ENCODE measurements around the gene WDR47. TPM values are rescaled to one million over a fixed set of nuclear protein-coding genes. Genes with fewer than 3 reads are reported as not detected.

The WDR47 gene
- total RNA-seq, 1 experiment from 2014 or later: 21.0 TPM

DNA sequence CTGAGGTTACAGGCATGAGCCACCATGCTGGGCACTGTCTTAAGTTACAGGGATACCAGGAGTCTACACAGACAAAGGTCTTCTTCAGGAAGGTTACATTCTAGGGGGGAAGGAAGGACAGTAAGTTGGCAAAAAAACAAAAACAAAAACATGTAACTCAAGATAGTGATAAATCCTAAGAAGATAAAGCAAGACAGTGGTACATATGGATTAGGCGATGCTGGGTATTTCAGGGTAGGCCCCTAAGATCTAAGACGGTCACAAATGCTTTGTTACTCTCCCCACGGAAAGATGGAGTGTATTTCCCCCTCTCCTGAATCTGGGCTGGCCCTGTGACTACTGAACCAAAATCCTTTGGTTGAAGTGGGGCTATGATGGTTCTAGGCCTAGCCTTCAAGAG lies 86.8 kb downstream of the WDR47 start:
- CTCF ChIA-PET: no interaction called here
- intact Hi-C loops (cut with micrococcal nuclease; ENCODE audit: unreplicated experiment): no loop called here
- BruUV-seq (replicated peaks): no TSS peak

DNA sequence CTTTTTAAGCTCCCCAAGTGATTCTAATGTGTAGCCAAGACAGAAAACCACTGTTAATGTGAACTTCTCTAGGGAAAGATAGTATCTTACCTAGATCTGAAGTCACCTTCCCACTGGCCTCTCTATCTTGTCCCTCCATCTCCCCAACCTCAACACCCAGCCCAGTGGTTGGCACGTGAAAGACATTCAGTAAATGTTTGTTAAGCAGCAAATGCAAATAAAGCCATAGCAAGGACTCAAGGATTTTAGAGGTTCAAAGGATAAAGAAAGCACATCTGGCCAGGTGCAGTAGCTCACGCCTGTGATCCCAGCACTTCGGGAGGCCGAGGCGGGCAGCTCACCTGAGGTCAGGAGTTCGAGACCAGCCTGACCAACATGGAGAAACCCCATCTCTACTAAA lies 88.5 kb downstream of the WDR47 start:
- no peaks in the 10 kb centered on the region for H3K9me3 ChIP-seq (ENCODE audit: low read depth, low read length, poor library complexity, severe bottlenecking)
- ChIA-PET CTCF (interaction anchor here (0.6 kb wide), 1 partner anchor 165 kb away, joined by 4 read pairs; no protein-coding TSS in a partner anchor), POLR2A (ENCODE audit: low non-redundant PET) (no interaction called here)
- H3K4me3 ChIP-seq (ENCODE audit: low read depth, low read length, poor library complexity, severe bottlenecking): no peak overlapping the region
- H3K27ac ChIP-seq (ENCODE audit: low read depth, low read length, poor library complexity, severe bottlenecking): no peak overlapping the region
- no peaks in the 10 kb centered on the region for H3K4me1 ChIP-seq (ENCODE audit: insufficient read depth, low read length, poor library complexity, severe bottlenecking)
- no TSS peak for BruUV-seq (replicated peaks)
- TF ChIP-seq EZH2 (IDR thresholded peaks at IDR 0.05; ENCODE audit: borderline replicate concordance, low read depth, low read length, poor library complexity, severe bottlenecking): no peak
- TF ChIP-seq, protein P1, sequence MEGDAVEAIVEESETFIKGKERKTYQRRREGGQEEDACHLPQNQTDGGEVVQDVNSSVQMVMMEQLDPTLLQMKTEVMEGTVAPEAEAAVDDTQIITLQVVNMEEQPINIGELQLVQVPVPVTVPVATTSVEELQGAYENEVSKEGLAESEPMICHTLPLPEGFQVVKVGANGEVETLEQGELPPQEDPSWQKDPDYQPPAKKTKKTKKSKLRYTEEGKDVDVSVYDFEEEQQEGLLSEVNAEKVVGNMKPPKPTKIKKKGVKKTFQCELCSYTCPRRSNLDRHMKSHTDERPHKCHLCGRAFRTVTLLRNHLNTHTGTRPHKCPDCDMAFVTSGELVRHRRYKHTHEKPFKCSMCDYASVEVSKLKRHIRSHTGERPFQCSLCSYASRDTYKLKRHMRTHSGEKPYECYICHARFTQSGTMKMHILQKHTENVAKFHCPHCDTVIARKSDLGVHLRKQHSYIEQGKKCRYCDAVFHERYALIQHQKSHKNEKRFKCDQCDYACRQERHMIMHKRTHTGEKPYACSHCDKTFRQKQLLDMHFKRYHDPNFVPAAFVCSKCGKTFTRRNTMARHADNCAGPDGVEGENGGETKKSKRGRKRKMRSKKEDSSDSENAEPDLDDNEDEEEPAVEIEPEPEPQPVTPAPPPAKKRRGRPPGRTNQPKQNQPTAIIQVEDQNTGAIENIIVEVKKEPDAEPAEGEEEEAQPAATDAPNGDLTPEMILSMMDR (conservative IDR thresholded peaks at IDR 0.05; ENCODE audit: low read depth, low read length): no peak
- no peaks in the 10 kb centered on the region for H3K27me3 ChIP-seq (replicated peaks; ENCODE audit: insufficient read depth, low read depth, low read length, poor library complexity)
- peaks cover 6% of the 10 kb centered on the region for H3K36me3 ChIP-seq (ENCODE audit: insufficient read depth, low read length, poor library complexity, severe bottlenecking)
- no peak for DNase-seq (ENCODE audit: low spot score)
- intact Hi-C loops (cut with micrococcal nuclease; ENCODE audit: unreplicated experiment): no loop called here

More for the DNA sequence above, 86.8 kb downstream of the WDR47 start:
- H3K27ac ChIP-seq (ENCODE audit: low read depth, low read length, poor library complexity, severe bottlenecking): no peak overlapping the region
- H3K9me3 ChIP-seq (ENCODE audit: low read depth, low read length, poor library complexity, severe bottlenecking): no peaks in the 10 kb centered on the region
- peaks cover 6% of the 10 kb centered on the region for H3K36me3 ChIP-seq (ENCODE audit: insufficient read depth, low read length, poor library complexity, severe bottlenecking)
- POLR2A ChIA-PET (ENCODE audit: low non-redundant PET): no interaction called here
- H3K4me1 ChIP-seq (ENCODE audit: insufficient read depth, low read length, poor library complexity, severe bottlenecking): no peaks in the 10 kb centered on the region
- no peak for TF ChIP-seq EZH2 (IDR thresholded peaks at IDR 0.05; ENCODE audit: borderline replicate concordance, low read depth, low read length, poor library complexity, severe bottlenecking)
- TF ChIP-seq, protein P1 (conservative IDR thresholded peaks at IDR 0.05; ENCODE audit: low read depth, low read length): no peak
- DNase-seq (ENCODE audit: low spot score): no peak
- no peaks in the 10 kb centered on the region for H3K27me3 ChIP-seq (replicated peaks; ENCODE audit: insufficient read depth, low read depth, low read length, poor library complexity)
- H3K4me3 ChIP-seq (ENCODE audit: low read depth, low read length, poor library complexity, severe bottlenecking): no peak overlapping the region

DNA sequence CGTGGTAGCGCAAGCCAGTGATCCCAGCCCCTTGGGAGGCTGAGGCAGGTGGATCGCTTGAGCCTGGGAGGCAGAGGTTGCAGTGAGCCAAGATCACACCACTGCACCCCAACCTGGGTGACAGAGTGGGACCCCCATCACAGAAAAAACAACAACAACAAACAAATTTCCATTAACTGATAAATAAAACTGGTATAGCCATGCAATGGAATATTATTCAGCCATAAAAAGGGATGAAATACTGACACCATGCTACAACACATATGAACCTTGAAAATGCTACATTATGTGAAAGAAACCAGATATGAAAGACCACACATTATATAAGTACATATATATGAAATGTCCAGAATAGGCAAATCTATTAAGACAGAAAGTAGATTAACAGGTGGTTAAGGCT lies 90.7 kb downstream of the WDR47 start:
- intact Hi-C loops (cut with micrococcal nuclease; ENCODE audit: unreplicated experiment): no loop called here
- BruUV-seq (replicated peaks): no TSS peak

More for the DNA sequence above, 90.7 kb downstream of the WDR47 start:
- CTCF ChIA-PET: no interaction called here
- Histone ChIP-seq H3K4me3 (ENCODE audit: low read depth, low read length, poor library complexity, severe bottlenecking) (no peak overlapping the region), H3K9me3 (ENCODE audit: low read depth, low read length, poor library complexity, severe bottlenecking) (no peaks in the 10 kb centered on the region), H3K27me3 (replicated peaks; ENCODE audit: insufficient read depth, low read depth, low read length, poor library complexity) (no peaks in the 10 kb centered on the region), H3K36me3 (ENCODE audit: insufficient read depth, low read length, poor library complexity, severe bottlenecking) (peaks cover 21% of the 10 kb centered on the region), H3K27ac (ENCODE audit: low read depth, low read length, poor library complexity, severe bottlenecking) (no peak overlapping the region), H3K4me1 (ENCODE audit: insufficient read depth, low read length, poor library complexity, severe bottlenecking) (no peaks in the 10 kb centered on the region)
- no peak for DNase-seq (ENCODE audit: low spot score)
- POLR2A ChIA-PET (ENCODE audit: low non-redundant PET): no interaction called here
- TF ChIP-seq, protein P1 (conservative IDR thresholded peaks at IDR 0.05; ENCODE audit: low read depth, low read length): no peak
- no peak for TF ChIP-seq EZH2 (IDR thresholded peaks at IDR 0.05; ENCODE audit: borderline replicate concordance, low read depth, low read length, poor library complexity, severe bottlenecking)
